NCI-H345 treated with DMSO at 0.1 percent for 48 hours (cell line): ENCODE results near the gene DNAJB6.

Experiments
- DNase-seq: peaks from one replicate; lab custom pipeline; 2025; ENCODE audit not compliant: unreplicated experiment; lab: John Stamatoyannopoulos, UW

The DNAJB6 gene

GRCh38 chr7:157336383-157337315, at the start of gene DNAJB6:
Gene DNAJB6 (plus strand): TSS chr7:157337004. CDS start chr7:157358573, 21,569 bp downstream.
- peak; percentile 90 for DNase-seq

- no peak for DNase-seq
These were observed 45.3 kb upstream of the DNAJB6 start for GRCh38 chr7:157291404-157292080.

- no peak for DNase-seq
These were observed 44.5 kb upstream of the DNAJB6 start for GRCh38 chr7:157292258-157292657.

GRCh38 chr7:157292770-157293412, 43.9 kb upstream of the DNAJB6 start:
- DNase-seq: no peak

GRCh38 chr7:157293413-157293788, 43.4 kb upstream of the DNAJB6 start:
- no peak for DNase-seq

GRCh38 chr7:157294773-157295172, 42.0 kb upstream of the DNAJB6 start:
- DNase-seq: no peak

- no peak for DNase-seq
These were observed 41.5 kb upstream of the DNAJB6 start for GRCh38 chr7:157295338-157295737.

GRCh38 chr7:157297185-157297584, 39.6 kb upstream of the DNAJB6 start:
- DNase-seq: no peak

GRCh38 chr7:157299317-157299612, 37.5 kb upstream of the DNAJB6 start:
- DNase-seq: no peak

GRCh38 chr7:157299613-157300368, 37.0 kb upstream of the DNAJB6 start:
- no peak for DNase-seq

GRCh38 chr7:157300369-157300825, 36.4 kb upstream of the DNAJB6 start:
- no peak for DNase-seq

GRCh38 chr7:157301610-157302120, 35.1 kb upstream of the DNAJB6 start:
- no peak for DNase-seq

GRCh38 chr7:157306846-157307838, 29.7 kb upstream of the DNAJB6 start:
- no peak for DNase-seq

- DNase-seq: no peak
These were observed 26.7 kb upstream of the DNAJB6 start for GRCh38 chr7:157309988-157310668.

- DNase-seq: no peak
These were observed 26.1 kb upstream of the DNAJB6 start for GRCh38 chr7:157310676-157311185.

GRCh38 chr7:157312941-157313340, 23.9 kb upstream of the DNAJB6 start:
- DNase-seq: no peak

- no peak for DNase-seq
These were observed 23.2 kb upstream of the DNAJB6 start for GRCh38 chr7:157313645-157314044.

GRCh38 chr7:157318015-157318706, 18.6 kb upstream of the DNAJB6 start:
- no peak for DNase-seq
